ENCODE measurements around the gene CPNE7. TPM values are rescaled to one million over a fixed set of nuclear protein-coding genes. Genes with fewer than 3 reads are reported as not detected.
"Not testable (repeated sequence)": the region's sequence is repeated elsewhere in the genome, so short reads cannot be mapped to it uniquely, and the experiment has no call there.

Gene CPNE7
- total and polyA plus RNA-seq, 2 of the 4 experiments (the other 2 are of a cell fraction) = 5.4 to 17.4 TPM

DNA sequence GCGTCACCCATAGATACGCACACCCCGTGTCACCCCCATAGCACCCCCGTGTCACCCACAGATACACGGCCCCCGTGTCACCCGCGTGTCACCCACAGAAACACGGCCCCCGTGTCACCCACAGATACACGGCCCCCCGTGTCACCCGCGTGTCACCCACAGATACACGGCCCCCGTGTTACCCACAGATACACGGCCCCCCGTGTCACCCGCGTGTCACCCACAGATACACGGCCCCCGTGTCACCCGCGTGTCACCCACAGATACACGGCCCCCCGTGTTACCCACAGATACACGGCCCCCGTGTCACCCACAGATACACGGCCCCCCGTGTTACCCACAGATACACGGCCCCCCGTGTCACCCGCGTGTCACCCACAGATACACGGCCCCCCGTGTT is 12.1 kb downstream of the CPNE7 start:
- intact Hi-C loops (cut with micrococcal nuclease); H4K5ac ChIP-seq (ENCODE audit: low read depth, low read length); H3K36me3 ChIP-seq (ENCODE audit: control insufficient read depth, insufficient read depth, low read length); H3K27ac ChIP-seq (ENCODE audit: insufficient read depth, low read length); H3K4me1 ChIP-seq (ENCODE audit: control insufficient read depth, insufficient read depth, low read length); H3K18ac ChIP-seq (ENCODE audit: low read depth, low read length); H3K4ac ChIP-seq (ENCODE audit: low read depth, low read length); H2AK5ac ChIP-seq (ENCODE audit: low read depth, low read length); H3K9me3 ChIP-seq (ENCODE audit: control insufficient read depth, insufficient read depth, low read length); H2AK9ac ChIP-seq (replicated peaks; ENCODE audit: low read depth, low read length, poor library complexity); ATAC-seq (ENCODE audit: low read depth); dilution Hi-C loops (cut with HindIII; ENCODE audit: low sequenced_read_pairs, unreplicated experiment); H4K8ac ChIP-seq (ENCODE audit: low read depth in 2 of 2, low read length in 2 of 2); H2AFZ ChIP-seq (replicated peaks; ENCODE audit: low read length, poor library complexity); H3K4me2 ChIP-seq (ENCODE audit: low read depth, low read length); H3K23ac ChIP-seq (ENCODE audit: low read depth, low read length); DNase-seq; H2BK15ac ChIP-seq (ENCODE audit: low read depth, low read length); POLR2A ChIA-PET (ENCODE audit: unreplicated experiment); H4K20me1 ChIP-seq (ENCODE audit: insufficient read depth, low read length); H3K79me1 ChIP-seq (ENCODE audit: low read depth in 1 of 2, low read length in 2 of 2); H3K27me3 ChIP-seq (ENCODE audit: control insufficient read depth, insufficient read depth, low read length); BruUV-seq (replicated peaks); in situ Hi-C loops (cut with MboI; ENCODE audit: low sequenced_read_pairs); H4K91ac ChIP-seq (ENCODE audit: insufficient read depth, low read depth, low read length); H2BK20ac ChIP-seq (ENCODE audit: low read depth, low read length); CTCF ChIA-PET; H3K9ac ChIP-seq (ENCODE audit: low read depth, low read length); H3K9me1 ChIP-seq (ENCODE audit: insufficient read depth, low read length); H3K56ac ChIP-seq (ENCODE audit: extremely low read depth, insufficient read depth, low read length); H2BK120ac ChIP-seq (ENCODE audit: low read depth, low read length); H3K14ac ChIP-seq (replicated peaks; ENCODE audit: low read depth, low read length); H3K4me3 ChIP-seq (ENCODE audit: insufficient read depth, low read depth, low read length); H2BK5ac ChIP-seq (ENCODE audit: low read depth, low read length, poor library complexity, severe bottlenecking): not testable (repeated sequence)
- no CpG with 5 or more reads among the region's 36 CpGs for WGBS, 2 experiments (ENCODE audit: extremely low coverage in 2 of 2, insufficient read length in 1 of 2)
